Endodermal cell (in vitro differentiated cells): ENCODE measurements around the gene KCNIP4. TPM values are rescaled to one million over a fixed set of nuclear protein-coding genes. Genes with fewer than 3 reads are reported as not detected.

Experiments used
- DNase-seq: peaks from one replicate; pipeline ENCODE4 v3.0.0-alpha.2; 2017
- H3K27ac ChIP-seq: 2 replicates; pipeline ENCODE4 v1.5.1; 2013; ENCODE audit warnings: mild to moderate bottlenecking, low read depth, low read length, moderate library complexity
- H3K27me3 ChIP-seq: 2 replicates; pipeline ENCODE4 v1.6.1; 2013; ENCODE audit warnings: mild to moderate bottlenecking, low read length, moderate library complexity; ENCODE audit not compliant: insufficient read depth, control insufficient read depth, poor library complexity, severe bottlenecking
- H3K36me3 ChIP-seq: 2 replicates; pipeline ENCODE4 v1.7.0; 2013; ENCODE audit warnings: mild to moderate bottlenecking, low read length, moderate library complexity; ENCODE audit not compliant: control insufficient read depth, insufficient read depth
- H3K4me1 ChIP-seq: one replicate; pipeline ENCODE4 v1.7.0; 2013; ENCODE audit warnings: low read length; ENCODE audit not compliant: control insufficient read depth, insufficient read depth
- H3K4me3 ChIP-seq: 2 replicates; pipeline ENCODE4 v1.5.1; 2013; ENCODE audit warnings: mild to moderate bottlenecking, low read length, moderate library complexity
- H3K9ac ChIP-seq: 2 replicates; pipeline ENCODE4 v1.6.1; 2013; ENCODE audit warnings: mild to moderate bottlenecking, low read length, moderate library complexity; ENCODE audit not compliant: poor library complexity, severe bottlenecking; ENCODE audit errors: extremely low read depth
- H3K9me3 ChIP-seq: 2 replicates; pipeline ENCODE4 v1.6.1; 2013; ENCODE audit warnings: mild to moderate bottlenecking, low read length, moderate library complexity; ENCODE audit not compliant: control insufficient read depth
- H3K27ac Mint-ChIP-seq: 2 replicates; pipeline ENCODE4 v1.8.0; 2020; ENCODE audit warnings: mixed read lengths
- H3K27me3 Mint-ChIP-seq: 2 replicates; pipeline ENCODE4 v1.8.0; 2021; ENCODE audit warnings: mild to moderate bottlenecking, mixed read lengths; ENCODE audit not compliant: insufficient read depth
- H3K36me3 Mint-ChIP-seq: 2 replicates; pipeline ENCODE4 v1.8.0; 2020; ENCODE audit warnings: low read depth, mixed read lengths
- H3K4me1 Mint-ChIP-seq: 2 replicates; pipeline ENCODE4 v1.8.0; 2020; ENCODE audit warnings: mixed read lengths
- H3K4me3 Mint-ChIP-seq: 2 replicates; pipeline ENCODE4 v1.8.0; 2020; ENCODE audit warnings: mild to moderate bottlenecking, moderate library complexity, mixed read lengths
- H3K9me3 Mint-ChIP-seq: 2 replicates; pipeline ENCODE4 v1.8.0; 2020; ENCODE audit warnings: mild to moderate bottlenecking, mixed read lengths
- CTCF ChIP-seq: fragments of 200-600 bp; sonication (generic); conservative IDR thresholded peaks from 2 replicates; pipeline ENCODE4 v1.5.0; 2021; ENCODE audit warnings: antibody characterized with exemption, mild to moderate bottlenecking
- WGBS, 2 experiments: methylation state at CpG; one replicate each; pipeline versions ENCODE4 v1.1.5 to v1.1.7; 2013; ENCODE audit warnings: missing lambda C conversion rate in 2 of 2, mixed read lengths in 1 of 2; ENCODE audit not compliant: insufficient coverage in 1 of 2, insufficient read length in 1 of 2; 5-methylcytosine and 5-hydroxymethylcytosine counted together
- total RNA-seq, 2 donors: library from RNA; stranded (reverse); fragmentation: NEBNext Ultra II Directional in 1 of 2; extraction: Animal tissue kit (Norgen Biotek cat#: 25700) in 1 of 2; gene quantifications; 2 replicates in 1 of 2; 3 replicates in 1 of 2; pipeline ENCODE4 v1.2.1, GENCODE V29; 2021

Gene KCNIP4
- total RNA-seq, 2 donors from 2014 or later: not detected

DNA sequence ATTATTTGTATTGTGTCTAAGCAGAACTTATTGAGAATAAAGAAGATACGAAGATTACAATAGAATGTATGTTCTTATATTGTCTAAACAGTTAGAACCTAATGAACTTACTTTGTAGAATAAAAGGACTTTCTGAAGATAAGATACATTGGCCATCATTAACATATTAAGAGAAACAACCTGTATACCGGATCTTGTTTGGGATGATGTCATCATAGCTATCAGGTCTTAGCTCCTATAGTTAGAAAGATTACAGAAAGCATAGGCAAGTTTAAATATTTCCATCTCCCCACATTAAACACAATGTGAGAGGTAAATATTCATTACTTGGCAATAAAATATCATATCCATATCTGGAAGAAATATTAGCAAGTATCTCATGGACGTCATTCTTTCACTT is 966.0 kb downstream of the KCNIP4 start:
- Histone ChIP-seq H3K27me3 (peaks cover 36% of the 10 kb centered on the region), H3K4me1 (peaks cover 2% of the 10 kb centered on the region), H3K27ac (no peak overlapping the region), H3K4me3 (no peak overlapping the region), H3K9me3 (no peaks in the 10 kb centered on the region), H3K9ac (no peak overlapping the region), H3K36me3 (no peaks in the 10 kb centered on the region)
- H3K4me3 Mint-ChIP-seq: no peak overlapping the region
- H3K27me3 Mint-ChIP-seq: peaks cover 38% of the 10 kb centered on the region
- H3K27ac Mint-ChIP-seq: no peak overlapping the region
- H3K9me3 Mint-ChIP-seq: no peaks in the 10 kb centered on the region
- H3K36me3 Mint-ChIP-seq: no peaks in the 10 kb centered on the region
- no peak for DNase-seq
- 100% methylated on average over 1 of the region's 3 CpGs; no CpG with 5 or more reads in 1 of the 2 experiments for WGBS, 2 experiments
- H3K4me1 Mint-ChIP-seq: peaks cover 11% of the 10 kb centered on the region
- TF ChIP-seq CTCF: no peak

DNA sequence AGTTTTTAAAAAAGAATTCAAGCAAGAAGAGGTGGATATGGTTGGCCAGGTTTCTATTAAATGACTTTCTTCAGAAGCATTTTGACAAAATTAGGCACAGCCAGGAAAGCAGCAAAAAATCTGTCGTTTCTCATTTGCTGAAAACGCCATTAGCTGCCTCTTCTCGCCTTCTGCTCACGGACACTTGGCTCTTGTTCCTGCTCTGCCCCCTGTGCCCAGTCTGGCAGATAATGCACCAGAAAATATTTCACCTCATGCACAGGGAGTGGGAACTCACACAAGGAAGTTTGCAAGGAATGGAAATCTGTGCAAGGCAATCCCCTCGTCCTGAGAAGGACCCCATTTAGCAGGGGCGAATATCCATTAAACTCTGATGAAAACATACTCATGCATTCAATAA is 988.3 kb downstream of the KCNIP4 start:
- H3K4me3 Mint-ChIP-seq: no peak overlapping the region
- H3K27ac Mint-ChIP-seq: no peak overlapping the region
- TF ChIP-seq CTCF: no peak
- no peaks in the 10 kb centered on the region for H3K9me3 Mint-ChIP-seq
- Histone ChIP-seq H3K36me3 (no peaks in the 10 kb centered on the region), H3K9ac (no peak overlapping the region), H3K4me1 (no peaks in the 10 kb centered on the region), H3K27me3 (no peaks in the 10 kb centered on the region), H3K9me3 (no peaks in the 10 kb centered on the region), H3K27ac (no peak overlapping the region), H3K4me3 (no peak overlapping the region)
- H3K27me3 Mint-ChIP-seq: peaks cover 3% of the 10 kb centered on the region
- no peaks in the 10 kb centered on the region for H3K36me3 Mint-ChIP-seq
- H3K4me1 Mint-ChIP-seq: no peaks in the 10 kb centered on the region
- 74 to 78% methylated on average over 6 of the region's 6 CpGs for WGBS, 2 experiments
- no peak for DNase-seq

GRCh38 chr4:20954541-20954940 is 994.0 kb downstream of the KCNIP4 start:
- H3K27ac ChIP-seq: no peak overlapping the region
- H3K4me3 Mint-ChIP-seq: no peak overlapping the region
- H3K27me3 ChIP-seq: no peaks in the 10 kb centered on the region
- H3K4me1 ChIP-seq: no peaks in the 10 kb centered on the region
- DNase-seq: no peak
- no peak overlapping the region for H3K4me3 ChIP-seq
- no peaks in the 10 kb centered on the region for H3K36me3 ChIP-seq
- H3K4me1 Mint-ChIP-seq: no peaks in the 10 kb centered on the region
- H3K27me3 Mint-ChIP-seq: no peaks in the 10 kb centered on the region
- 95 to 96% methylated on average over 4 to 5 of the region's 5 CpGs for WGBS, 2 experiments
- H3K9me3 Mint-ChIP-seq: no peaks in the 10 kb centered on the region
- no peaks in the 10 kb centered on the region for H3K9me3 ChIP-seq
- no peaks in the 10 kb centered on the region for H3K36me3 Mint-ChIP-seq
- no peak for TF ChIP-seq CTCF
- H3K27ac Mint-ChIP-seq: no peak overlapping the region
- no peak overlapping the region for H3K9ac ChIP-seq
